SK-N-SH treated with all-trans-retinoic acid at 6 μM for 48 hours (cell line): ENCODE results near the gene SIN3B.

Experiments used
- ATAC-seq: fragments of 200-7000 bp; cut with Tn5 transposase; 3 replicates; pipeline ENCODE4 v1.9.1; 2020; ENCODE audit warnings: mild to moderate bottlenecking, moderate library complexity
- ARNTL ChIP-seq: fragments of 450-650 bp; formaldehyde crosslinking; IDR thresholded peaks from 2 replicates; pipeline ENCODE4 v1.5.0; 2020; ENCODE audit warnings: low read depth, mild to moderate bottlenecking, moderate library complexity, borderline replicate concordance
- BACH2 ChIP-seq: fragments of 250-450 bp; sonication (Bioruptor Pico); IDR thresholded peaks from 2 replicates; pipeline ENCODE4 v1.9.0; 2021; ENCODE audit warnings: mild to moderate bottlenecking, borderline replicate concordance
- CSDC2 ChIP-seq: fragments of 250-450 bp; sonication (Bioruptor Pico); IDR thresholded peaks from 2 replicates; pipeline ENCODE4 v1.5.0; 2020; ENCODE audit warnings: mild to moderate bottlenecking, moderate library complexity
- ESRRG ChIP-seq: fragments of 250-450 bp; sonication (Bioruptor Pico); IDR thresholded peaks from 2 replicates; pipeline ENCODE4 v1.6.1; 2021; ENCODE audit warnings: mild to moderate bottlenecking
- GLIS3 ChIP-seq: fragments of 250-450 bp; sonication (Bioruptor Pico); IDR thresholded peaks from 2 replicates; pipeline ENCODE4 v1.5.0; 2020; ENCODE audit warnings: mild to moderate bottlenecking, moderate library complexity
- OSR1 ChIP-seq: fragments of 250-450 bp; sonication (Bioruptor Pico); IDR thresholded peaks from 2 replicates; pipeline ENCODE4 v1.8.0; 2022; ENCODE audit warnings: moderate library complexity, mild to moderate bottlenecking, inconsistent platforms
- PPARA ChIP-seq: fragments of 250-450 bp; sonication (Bioruptor Pico); IDR thresholded peaks from 2 replicates; pipeline ENCODE4 v1.5.0; 2020; ENCODE audit warnings: mild to moderate bottlenecking, borderline replicate concordance
- SNAI2 ChIP-seq: fragments of 250-450 bp; sonication (Bioruptor Pico); IDR thresholded peaks from 2 replicates; pipeline ENCODE4 v1.5.0; 2020; ENCODE audit warnings: mild to moderate bottlenecking, moderate library complexity
- TCF4 ChIP-seq: fragments of 250-450 bp; sonication (Bioruptor Pico); IDR thresholded peaks from 2 replicates; pipeline ENCODE4 v1.8.0; 2021; ENCODE audit warnings: mild to moderate bottlenecking, moderate library complexity, borderline replicate concordance
- TOX ChIP-seq: fragments of 250-450 bp; sonication (Bioruptor Pico); IDR thresholded peaks from 2 replicates; pipeline ENCODE4 v1.8.0; 2021; ENCODE audit warnings: mild to moderate bottlenecking, moderate library complexity, borderline replicate concordance
- ZC3H10 ChIP-seq: fragments of 250-450 bp; sonication (Bioruptor Pico); IDR thresholded peaks from 2 replicates; pipeline ENCODE4 v1.5.1; 2021; ENCODE audit warnings: mild to moderate bottlenecking, moderate library complexity
- ZFP30 ChIP-seq: fragments of 450-650 bp; formaldehyde crosslinking; IDR thresholded peaks from 2 replicates; pipeline ENCODE4 v1.5.0; 2022; ENCODE audit warnings: mild to moderate bottlenecking, moderate library complexity
- ZNF565 ChIP-seq: fragments of 450-650 bp; formaldehyde crosslinking; conservative IDR thresholded peaks from 2 replicates; pipeline ENCODE4 v1.5.0; 2020; ENCODE audit warnings: low read depth, mild to moderate bottlenecking, moderate library complexity
- ZNF70 ChIP-seq: fragments of 450-650 bp; formaldehyde crosslinking; IDR thresholded peaks from 2 replicates; pipeline ENCODE4 v1.5.0; 2020; ENCODE audit warnings: mild to moderate bottlenecking, moderate library complexity
- ZNF8 ChIP-seq: fragments of 450-650 bp; formaldehyde crosslinking; IDR thresholded peaks from 2 replicates; pipeline ENCODE4 v1.5.0; 2020; ENCODE audit warnings: mild to moderate bottlenecking, moderate library complexity
- TF ChIP-seq, protein P1 (sequence below): fragments of 250-450 bp; sonication (Bioruptor Pico); IDR thresholded peaks from 2 replicates; pipeline ENCODE4 v1.8.0; 2021; ENCODE audit warnings: low read depth, mild to moderate bottlenecking, moderate library complexity, borderline replicate concordance
- TF ChIP-seq, protein P2 (sequence below): fragments of 250-450 bp; sonication (Bioruptor Pico); IDR thresholded peaks from 2 replicates; pipeline ENCODE4 v1.8.0; 2020; ENCODE audit warnings: mild to moderate bottlenecking, moderate library complexity, borderline replicate concordance
- TF ChIP-seq, protein P3 (sequence below): fragments of 250-450 bp; sonication (Bioruptor Pico); IDR thresholded peaks from 2 replicates; pipeline ENCODE4 v1.5.1; 2020; ENCODE audit warnings: low read depth, mild to moderate bottlenecking, moderate library complexity
- TF ChIP-seq, protein P4 (sequence below): fragments of 250-450 bp; sonication (Bioruptor Pico); IDR thresholded peaks from 2 replicates; pipeline ENCODE4 v1.5.0; 2020; ENCODE audit warnings: mild to moderate bottlenecking, moderate library complexity
- TF ChIP-seq, protein P5 (sequence below): fragments of 250-450 bp; sonication (Bioruptor Pico); IDR thresholded peaks from 2 replicates; pipeline ENCODE4 v1.5.1; 2021; ENCODE audit warnings: mild to moderate bottlenecking, moderate library complexity

SIN3B gene

DNA sequence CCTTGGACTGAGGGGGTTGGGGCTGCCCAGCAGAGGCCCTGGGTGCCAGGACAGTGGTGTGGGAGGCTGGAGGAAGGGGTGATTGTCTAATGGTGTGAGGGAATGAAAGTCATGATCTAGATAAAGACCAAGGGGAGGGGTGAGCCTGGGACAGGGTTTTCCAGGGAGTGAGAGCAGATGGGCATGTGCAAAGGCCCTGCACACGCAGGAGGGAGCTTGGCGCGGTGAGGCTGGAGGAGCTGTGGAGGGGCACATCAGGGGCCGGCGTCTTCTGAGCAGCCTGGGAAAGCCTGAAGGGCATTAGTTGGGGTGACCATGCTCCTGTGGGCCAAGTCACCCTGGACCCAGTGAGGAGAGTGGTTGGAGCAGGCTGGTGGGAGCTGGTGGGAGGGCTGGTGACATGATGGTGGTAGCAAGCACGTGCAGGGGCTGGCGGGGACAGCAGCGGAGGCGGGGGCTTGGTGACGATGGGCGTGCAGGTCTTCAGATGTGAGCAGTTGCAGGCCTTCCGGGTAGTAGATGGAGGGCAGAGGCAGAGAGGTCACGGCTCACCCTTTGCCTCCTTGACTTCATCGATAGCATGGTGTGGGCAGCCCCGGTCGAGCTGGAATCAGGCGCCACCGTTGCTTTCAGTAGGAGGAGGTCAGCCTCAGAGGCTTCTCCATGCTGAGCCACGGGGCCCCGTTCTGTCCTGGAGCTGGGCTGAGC lies 39.4 kb downstream of the SIN3B start:
- no peak for TF ChIP-seq PPARA (CRISPR knock-in tag)
- TF ChIP-seq BACH2 (CRISPR knock-in tag), result no peak
- no peak for TF ChIP-seq ESRRG (CRISPR knock-in tag)
- TF ChIP-seq, protein P1, sequence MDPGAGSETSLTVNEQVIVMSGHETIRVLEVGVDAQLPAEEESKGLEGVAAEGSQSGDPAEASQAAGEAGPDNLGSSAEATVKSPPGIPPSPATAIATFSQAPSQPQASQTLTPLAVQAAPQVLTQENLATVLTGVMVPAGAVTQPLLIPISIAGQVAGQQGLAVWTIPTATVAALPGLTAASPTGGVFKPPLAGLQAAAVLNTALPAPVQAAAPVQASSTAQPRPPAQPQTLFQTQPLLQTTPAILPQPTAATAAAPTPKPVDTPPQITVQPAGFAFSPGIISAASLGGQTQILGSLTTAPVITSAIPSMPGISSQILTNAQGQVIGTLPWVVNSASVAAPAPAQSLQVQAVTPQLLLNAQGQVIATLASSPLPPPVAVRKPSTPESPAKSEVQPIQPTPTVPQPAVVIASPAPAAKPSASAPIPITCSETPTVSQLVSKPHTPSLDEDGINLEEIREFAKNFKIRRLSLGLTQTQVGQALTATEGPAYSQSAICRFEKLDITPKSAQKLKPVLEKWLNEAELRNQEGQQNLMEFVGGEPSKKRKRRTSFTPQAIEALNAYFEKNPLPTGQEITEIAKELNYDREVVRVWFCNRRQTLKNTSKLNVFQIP (CRISPR knock-in tag), result no peak
- TF ChIP-seq ZFP30 (CRISPR knock-in tag), result no peak
- TF ChIP-seq ZNF8 (CRISPR knock-in tag), result no peak
- no peak for TF ChIP-seq TCF4
- TF ChIP-seq ZNF70 (CRISPR knock-in tag), result no peak
- no peak for TF ChIP-seq GLIS3 (CRISPR knock-in tag)
- TF ChIP-seq, protein P2, sequence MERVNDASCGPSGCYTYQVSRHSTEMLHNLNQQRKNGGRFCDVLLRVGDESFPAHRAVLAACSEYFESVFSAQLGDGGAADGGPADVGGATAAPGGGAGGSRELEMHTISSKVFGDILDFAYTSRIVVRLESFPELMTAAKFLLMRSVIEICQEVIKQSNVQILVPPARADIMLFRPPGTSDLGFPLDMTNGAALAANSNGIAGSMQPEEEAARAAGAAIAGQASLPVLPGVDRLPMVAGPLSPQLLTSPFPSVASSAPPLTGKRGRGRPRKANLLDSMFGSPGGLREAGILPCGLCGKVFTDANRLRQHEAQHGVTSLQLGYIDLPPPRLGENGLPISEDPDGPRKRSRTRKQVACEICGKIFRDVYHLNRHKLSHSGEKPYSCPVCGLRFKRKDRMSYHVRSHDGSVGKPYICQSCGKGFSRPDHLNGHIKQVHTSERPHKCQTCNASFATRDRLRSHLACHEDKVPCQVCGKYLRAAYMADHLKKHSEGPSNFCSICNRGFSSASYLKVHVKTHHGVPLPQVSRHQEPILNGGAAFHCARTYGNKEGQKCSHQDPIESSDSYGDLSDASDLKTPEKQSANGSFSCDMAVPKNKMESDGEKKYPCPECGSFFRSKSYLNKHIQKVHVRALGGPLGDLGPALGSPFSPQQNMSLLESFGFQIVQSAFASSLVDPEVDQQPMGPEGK (CRISPR knock-in tag), result no peak
- no peak for TF ChIP-seq SNAI2 (CRISPR knock-in tag)
- no peak for TF ChIP-seq ZC3H10 (CRISPR knock-in tag)
- TF ChIP-seq ARNTL (CRISPR knock-in tag), result no peak
- TF ChIP-seq, protein P3, sequence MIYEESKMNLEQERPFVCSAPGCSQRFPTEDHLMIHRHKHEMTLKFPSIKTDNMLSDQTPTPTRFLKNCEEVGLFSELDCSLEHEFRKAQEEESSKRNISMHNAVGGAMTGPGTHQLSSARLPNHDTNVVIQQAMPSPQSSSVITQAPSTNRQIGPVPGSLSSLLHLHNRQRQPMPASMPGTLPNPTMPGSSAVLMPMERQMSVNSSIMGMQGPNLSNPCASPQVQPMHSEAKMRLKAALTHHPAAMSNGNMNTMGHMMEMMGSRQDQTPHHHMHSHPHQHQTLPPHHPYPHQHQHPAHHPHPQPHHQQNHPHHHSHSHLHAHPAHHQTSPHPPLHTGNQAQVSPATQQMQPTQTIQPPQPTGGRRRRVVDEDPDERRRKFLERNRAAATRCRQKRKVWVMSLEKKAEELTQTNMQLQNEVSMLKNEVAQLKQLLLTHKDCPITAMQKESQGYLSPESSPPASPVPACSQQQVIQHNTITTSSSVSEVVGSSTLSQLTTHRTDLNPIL (CRISPR knock-in tag), result no peak
- no peak for TF ChIP-seq OSR1
- no peak for TF ChIP-seq TOX (CRISPR knock-in tag)
- TF ChIP-seq, protein P4, sequence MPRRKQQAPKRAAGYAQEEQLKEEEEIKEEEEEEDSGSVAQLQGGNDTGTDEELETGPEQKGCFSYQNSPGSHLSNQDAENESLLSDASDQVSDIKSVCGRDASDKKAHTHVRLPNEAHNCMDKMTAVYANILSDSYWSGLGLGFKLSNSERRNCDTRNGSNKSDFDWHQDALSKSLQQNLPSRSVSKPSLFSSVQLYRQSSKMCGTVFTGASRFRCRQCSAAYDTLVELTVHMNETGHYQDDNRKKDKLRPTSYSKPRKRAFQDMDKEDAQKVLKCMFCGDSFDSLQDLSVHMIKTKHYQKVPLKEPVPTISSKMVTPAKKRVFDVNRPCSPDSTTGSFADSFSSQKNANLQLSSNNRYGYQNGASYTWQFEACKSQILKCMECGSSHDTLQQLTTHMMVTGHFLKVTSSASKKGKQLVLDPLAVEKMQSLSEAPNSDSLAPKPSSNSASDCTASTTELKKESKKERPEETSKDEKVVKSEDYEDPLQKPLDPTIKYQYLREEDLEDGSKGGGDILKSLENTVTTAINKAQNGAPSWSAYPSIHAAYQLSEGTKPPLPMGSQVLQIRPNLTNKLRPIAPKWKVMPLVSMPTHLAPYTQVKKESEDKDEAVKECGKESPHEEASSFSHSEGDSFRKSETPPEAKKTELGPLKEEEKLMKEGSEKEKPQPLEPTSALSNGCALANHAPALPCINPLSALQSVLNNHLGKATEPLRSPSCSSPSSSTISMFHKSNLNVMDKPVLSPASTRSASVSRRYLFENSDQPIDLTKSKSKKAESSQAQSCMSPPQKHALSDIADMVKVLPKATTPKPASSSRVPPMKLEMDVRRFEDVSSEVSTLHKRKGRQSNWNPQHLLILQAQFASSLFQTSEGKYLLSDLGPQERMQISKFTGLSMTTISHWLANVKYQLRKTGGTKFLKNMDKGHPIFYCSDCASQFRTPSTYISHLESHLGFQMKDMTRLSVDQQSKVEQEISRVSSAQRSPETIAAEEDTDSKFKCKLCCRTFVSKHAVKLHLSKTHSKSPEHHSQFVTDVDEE (CRISPR knock-in tag), result no peak
- no peak for TF ChIP-seq CSDC2 (CRISPR knock-in tag)
- TF ChIP-seq, protein P5, sequence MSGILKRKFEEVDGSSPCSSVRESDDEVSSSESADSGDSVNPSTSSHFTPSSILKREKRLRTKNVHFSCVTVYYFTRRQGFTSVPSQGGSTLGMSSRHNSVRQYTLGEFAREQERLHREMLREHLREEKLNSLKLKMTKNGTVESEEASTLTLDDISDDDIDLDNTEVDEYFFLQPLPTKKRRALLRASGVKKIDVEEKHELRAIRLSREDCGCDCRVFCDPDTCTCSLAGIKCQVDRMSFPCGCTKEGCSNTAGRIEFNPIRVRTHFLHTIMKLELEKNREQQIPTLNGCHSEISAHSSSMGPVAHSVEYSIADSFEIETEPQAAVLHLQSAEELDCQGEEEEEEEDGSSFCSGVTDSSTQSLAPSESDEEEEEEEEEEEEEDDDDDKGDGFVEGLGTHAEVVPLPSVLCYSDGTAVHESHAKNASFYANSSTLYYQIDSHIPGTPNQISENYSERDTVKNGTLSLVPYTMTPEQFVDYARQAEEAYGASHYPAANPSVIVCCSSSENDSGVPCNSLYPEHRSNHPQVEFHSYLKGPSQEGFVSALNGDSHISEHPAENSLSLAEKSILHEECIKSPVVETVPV, result no peak
- ATAC-seq, result no peak

DNA sequence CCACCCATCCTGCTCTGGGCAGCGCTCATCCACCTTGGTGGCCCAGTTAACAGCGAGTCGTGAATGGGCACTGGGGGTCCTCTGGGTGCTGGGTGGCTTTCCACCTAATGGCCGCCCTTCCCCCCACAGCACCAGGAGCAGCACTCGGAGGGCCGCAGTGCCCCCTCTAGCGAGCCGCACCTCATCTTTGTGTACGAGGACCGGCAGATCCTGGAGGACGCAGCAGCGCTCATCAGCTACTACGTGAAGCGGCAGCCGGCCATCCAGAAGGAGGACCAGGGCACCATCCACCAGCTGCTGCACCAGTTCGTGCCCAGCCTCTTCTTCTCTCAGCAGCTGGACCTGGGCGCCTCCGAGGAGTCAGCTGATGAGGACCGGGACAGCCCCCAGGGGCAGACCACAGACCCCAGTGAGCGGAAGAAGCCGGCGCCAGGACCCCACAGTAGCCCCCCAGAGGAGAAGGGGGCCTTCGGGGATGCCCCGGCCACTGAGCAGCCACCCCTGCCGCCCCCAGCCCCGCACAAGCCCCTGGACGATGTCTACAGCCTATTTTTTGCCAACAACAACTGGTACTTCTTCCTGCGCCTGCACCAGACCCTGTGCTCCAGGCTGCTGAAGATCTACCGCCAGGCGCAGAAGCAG lies 40.3 kb downstream of the SIN3B start:
- no peak for ATAC-seq
- TF ChIP-seq GLIS3 (CRISPR knock-in tag) (no peak), TOX (CRISPR knock-in tag) (no peak), ZC3H10 (CRISPR knock-in tag) (no peak), TCF4 (no peak), ZNF70 (CRISPR knock-in tag) (no peak), BACH2 (CRISPR knock-in tag) (no peak), ZNF8 (CRISPR knock-in tag) (no peak), ARNTL (CRISPR knock-in tag) (no peak), SNAI2 (CRISPR knock-in tag) (no peak)

DNA sequence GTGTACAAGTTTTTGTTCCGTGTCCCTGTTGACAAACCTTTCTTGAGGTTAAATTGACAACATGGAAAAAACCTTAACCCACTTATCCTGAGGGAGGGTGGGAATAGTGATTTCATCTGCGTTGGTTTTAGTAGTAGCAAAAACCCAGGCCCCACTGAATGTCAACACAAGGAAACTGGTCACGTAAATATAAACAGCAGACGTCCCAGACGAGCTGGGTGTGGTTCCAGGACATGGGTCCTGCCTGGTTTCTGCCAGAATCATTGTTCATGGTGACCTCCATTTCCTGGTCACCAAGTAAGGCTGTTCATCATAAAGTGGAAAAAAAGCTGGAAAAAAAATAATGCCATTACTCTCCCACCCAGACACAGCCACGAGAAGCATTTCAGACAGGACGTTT lies 42.7 kb downstream of the SIN3B start:
- no peak for TF ChIP-seq OSR1
- no peak for TF ChIP-seq ZNF565 (CRISPR knock-in tag)
- TF ChIP-seq TOX (CRISPR knock-in tag), result no peak
- TF ChIP-seq, protein P3 (CRISPR knock-in tag), result no peak

More for the DNA sequence above, 42.7 kb downstream of the SIN3B start:
- no peak for ATAC-seq
